HG03097 (cell line): Measurements from ENCODE around the gene GRIA3.

Experiments used
- ATAC-seq: cut with Tn5 transposase; IDR thresholded peaks from one replicate; pipeline ENCODE4 v1.9.1; 2021; ENCODE audit not compliant: unreplicated experiment, low FRiP score

GRIA3 gene

DNA sequence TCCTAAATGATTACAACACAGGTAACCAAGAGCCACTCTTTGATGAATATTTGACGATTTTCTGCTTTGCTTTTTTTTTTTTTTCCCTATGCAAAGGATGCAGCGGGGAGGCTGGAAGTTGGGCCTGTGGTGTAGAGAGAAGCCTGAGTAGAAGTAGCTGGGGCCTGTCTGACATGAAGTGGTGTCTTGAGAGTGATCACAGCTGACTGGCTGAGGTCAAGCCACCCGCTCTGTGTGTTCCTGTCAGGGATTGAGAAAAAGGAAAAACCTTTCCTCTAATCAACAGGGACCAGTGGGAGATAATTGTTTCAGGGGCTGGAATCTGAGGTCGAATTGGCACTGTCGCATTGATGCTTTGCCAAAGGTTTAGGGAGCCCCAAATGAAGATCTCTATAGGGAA lies 258.7 kb downstream of the GRIA3 start:
- ATAC-seq: no peak

- ATAC-seq: no peak
These were observed 263.4 kb downstream of the GRIA3 start for GRCh38 chrX:123447506-123447905.

DNA sequence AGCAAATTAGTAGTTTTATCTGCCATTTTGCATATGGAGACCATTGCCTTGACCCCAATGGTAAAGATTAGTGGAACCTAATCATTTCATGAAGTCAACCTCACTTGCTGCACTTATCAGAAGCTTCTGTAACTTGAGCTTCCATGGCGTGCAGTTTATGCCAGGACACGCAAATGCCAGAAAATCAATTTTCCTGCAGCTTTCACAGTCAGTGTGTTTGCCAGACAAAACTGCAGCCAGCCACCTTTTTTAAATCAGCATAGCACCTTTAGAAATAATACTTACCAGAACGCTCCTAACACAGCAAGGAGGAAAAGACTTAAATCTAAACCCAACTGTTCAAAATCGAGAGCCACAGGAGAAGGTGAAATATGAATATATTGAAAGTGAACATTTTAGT lies 265.3 kb downstream of the GRIA3 start:
- ATAC-seq: no peak

- ATAC-seq: no peak
These were observed 266.1 kb downstream of the GRIA3 start for GRCh38 chrX:123450222-123450621.

GRCh38 chrX:123454712-123455431 lies 270.8 kb downstream of the GRIA3 start:
- ATAC-seq: no peak

GRCh38 chrX:123455693-123456092 lies 271.6 kb downstream of the GRIA3 start:
- ATAC-seq: no peak

DNA sequence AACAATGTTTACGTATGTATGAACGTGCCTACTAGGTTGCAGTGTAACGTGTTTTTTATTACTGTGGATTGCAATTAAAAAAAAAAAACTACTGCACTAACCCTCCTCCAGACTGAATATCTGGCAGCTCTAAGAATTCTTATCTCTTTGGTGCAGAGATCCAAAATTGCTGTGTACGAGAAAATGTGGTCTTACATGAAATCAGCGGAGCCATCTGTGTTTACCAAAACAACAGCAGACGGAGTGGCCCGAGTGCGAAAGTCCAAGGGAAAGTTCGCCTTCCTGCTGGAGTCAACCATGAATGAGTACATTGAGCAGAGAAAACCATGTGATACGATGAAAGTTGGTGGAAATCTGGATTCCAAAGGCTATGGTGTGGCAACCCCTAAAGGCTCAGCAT lies 280.6 kb downstream of the GRIA3 start:
- no peak for ATAC-seq

GRCh38 chrX:123468481-123468880 lies 284.4 kb downstream of the GRIA3 start:
- no peak for ATAC-seq

GRCh38 chrX:123475068-123475724 lies 291.1 kb downstream of the GRIA3 start:
- no peak for ATAC-seq

DNA sequence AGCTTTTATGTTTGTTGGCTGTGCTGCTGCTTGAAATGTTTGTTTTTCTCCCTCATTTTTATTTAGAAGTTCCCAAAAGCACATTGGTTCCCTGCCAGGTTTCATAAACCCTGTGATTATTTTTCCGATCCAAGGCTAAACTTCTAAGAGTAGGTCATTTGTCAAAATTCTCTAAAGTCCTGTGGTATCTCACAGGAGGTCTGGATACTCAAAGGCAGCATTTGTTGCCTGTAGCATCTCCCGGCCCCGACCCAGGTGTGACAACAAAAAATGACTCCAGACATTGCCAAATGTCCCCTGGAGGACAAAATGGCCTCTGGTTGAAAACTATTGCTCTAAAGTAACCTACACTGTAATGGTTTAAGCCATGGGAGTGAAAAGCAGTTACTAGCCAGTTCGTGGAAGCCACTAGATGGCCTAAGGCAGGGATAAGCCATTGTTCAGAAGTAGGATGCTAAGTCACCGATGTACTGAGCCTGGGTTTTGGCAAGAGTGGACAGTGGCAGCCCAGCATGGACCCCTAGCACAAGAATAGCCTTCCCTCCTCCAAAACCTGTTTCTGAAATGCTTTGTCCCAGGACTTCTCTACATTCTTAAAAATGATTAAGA lies 292.6 kb downstream of the GRIA3 start:
- no peak for ATAC-seq

DNA sequence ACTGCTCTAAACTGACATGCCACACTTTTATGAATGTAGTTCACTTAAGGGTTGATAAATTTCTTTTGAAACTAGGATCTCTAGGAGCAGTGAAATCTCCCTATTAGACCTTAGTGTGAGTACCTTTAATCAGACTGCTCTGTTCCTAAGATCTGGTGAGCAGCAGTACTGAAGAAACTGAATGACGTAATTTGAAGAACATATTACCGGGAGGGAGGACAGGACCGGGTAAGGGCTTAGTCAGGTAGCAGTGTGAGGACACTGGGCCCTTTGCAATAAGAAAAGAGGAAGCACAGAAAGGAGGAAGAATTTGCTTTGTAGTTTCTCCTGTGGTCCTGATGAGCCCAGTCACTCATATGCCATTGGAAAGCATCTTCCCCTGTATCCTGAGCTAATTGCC lies 293.6 kb downstream of the GRIA3 start:
- no peak for ATAC-seq

GRCh38 chrX:123481913-123482851 lies 298.1 kb downstream of the GRIA3 start:
- ATAC-seq: no peak

GRCh38 chrX:123486297-123486696 lies 302.2 kb downstream of the GRIA3 start:
- no peak for ATAC-seq

DNA sequence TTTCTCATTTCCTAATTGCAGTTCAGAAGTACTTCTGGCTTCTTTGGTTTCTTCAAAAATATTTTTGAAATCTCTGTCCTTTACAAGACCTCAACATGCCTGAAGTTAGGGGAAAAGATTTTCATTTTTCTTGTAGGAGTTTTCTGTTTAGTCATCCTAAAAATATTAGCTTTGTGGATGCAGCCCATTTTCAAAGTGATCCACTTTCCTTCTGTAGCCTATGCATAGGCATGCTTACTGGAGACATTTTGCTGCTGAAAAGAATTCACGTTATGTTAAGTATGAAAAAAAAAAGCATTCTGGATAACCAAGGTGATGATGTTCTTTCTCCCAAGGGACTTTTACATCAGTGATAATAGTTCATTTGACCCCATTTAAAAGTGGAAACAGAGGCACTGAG lies 303.2 kb downstream of the GRIA3 start:
- ATAC-seq: no peak

- ATAC-seq: no peak
These were observed 303.6 kb downstream of the GRIA3 start for GRCh38 chrX:123487669-123488068.

DNA sequence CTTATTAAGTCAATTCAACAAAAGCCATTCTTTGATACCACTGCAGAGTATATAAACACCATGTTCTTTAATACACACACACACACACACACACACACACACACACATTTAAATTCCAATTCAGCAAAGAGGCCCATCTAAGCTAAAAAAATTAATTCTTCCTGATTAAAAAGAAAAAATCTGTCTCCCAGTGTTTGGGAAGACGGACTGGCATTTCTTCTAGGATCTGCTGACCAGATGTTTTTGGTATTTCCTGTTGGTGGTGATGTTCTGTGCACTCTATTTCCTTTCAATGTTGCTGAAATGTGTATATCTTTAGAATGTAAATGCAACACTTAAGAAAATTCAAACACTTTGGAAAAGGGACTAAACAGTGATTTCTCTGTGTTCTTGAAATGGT lies 304.9 kb downstream of the GRIA3 start:
- no peak for ATAC-seq

- no peak for ATAC-seq
These were observed 309.8 kb downstream of the GRIA3 start for GRCh38 chrX:123493857-123494256.

DNA sequence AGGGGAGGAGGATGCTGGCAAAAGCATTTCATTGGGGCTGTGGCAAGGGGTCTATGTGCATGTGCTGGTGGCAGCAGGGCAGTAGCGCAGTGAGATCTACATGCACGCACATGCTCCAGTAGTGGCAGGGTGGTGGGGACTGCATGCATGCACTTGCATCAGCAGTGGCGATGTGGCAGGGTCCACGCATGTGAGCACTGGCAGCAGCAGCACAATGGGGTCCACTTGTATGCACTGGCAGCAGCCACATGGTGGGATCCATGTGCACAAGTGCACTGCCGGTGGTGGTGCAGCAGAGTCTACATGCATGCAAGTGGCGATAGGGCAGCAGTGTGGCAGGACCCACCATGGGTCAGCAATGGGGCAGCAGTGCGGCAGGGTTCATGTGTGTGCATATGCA lies 315.7 kb downstream of the GRIA3 start:
- no peak for ATAC-seq

DNA sequence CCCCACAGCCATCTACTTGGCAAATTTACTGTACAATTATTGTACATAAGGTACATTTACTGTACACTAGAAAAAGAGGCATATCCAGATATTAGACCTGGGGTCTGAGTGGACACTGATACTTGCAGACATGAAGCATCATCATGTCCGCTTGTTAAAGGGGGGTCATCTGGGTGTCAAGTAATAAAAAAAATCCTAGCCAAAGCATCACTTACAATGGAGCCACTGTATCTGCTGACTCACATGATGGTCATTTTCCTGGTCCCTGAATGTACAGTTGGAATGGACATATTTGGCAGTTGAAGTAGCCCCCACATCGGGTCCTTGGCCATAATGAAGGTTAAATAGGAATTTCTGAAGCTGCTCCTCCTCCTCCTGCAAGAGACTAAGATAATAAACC lies 320.0 kb downstream of the GRIA3 start:
- no peak for ATAC-seq

DNA sequence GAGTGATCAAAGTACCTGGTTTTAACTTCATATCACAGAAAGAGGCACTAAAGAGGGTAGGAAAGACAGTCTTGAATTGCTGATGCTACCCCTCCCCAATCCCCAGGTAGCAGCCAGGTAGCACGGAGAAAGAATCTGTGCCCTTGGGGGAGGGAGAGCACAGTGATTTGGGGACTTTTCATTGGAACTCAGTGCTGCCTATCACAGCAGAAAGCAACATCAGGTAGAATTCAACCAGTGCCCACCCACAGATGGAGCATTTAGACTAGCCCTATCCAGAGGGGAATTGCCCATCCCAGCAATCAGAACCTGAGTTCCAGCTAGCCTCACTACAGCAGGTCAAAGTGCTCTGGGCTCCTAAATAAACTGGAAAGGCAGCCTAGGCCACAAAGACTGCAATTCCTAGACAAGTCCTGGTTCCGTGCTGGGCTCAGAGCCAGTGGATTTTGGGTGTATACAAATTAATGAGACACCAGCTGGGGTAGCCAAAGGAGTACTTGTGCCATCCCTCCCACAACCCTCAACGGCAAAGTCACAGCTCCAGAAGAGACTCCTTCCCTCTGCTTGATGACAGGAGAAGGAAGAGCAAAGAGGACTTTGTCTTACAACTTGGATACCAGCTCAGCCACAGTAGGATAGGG lies 320.7 kb downstream of the GRIA3 start:
- no peak for ATAC-seq
